HEK293 (cell line): ENCODE data around the gene FGFRL1.

Source experiments
- CTCF ChIA-PET: fragments of 350-600 bp; formaldehyde crosslinking; extraction: SDS; loops from one replicate; lab custom pipeline; 2021; ENCODE audit warnings: antibody characterized with exemption; lab: Yijun Ruan, JAX
- POLR2A ChIA-PET: fragments of 300-600 bp; formaldehyde crosslinking; extraction: SDS; loops from one replicate; lab custom pipeline; 2020; ENCODE audit warnings: antibody characterized with exemption, inconsistent platforms; lab: Yijun Ruan, JAX
- H3K27ac ChIP-seq: fragments of 200-500 bp; sonication (Bioruptor generic); 2 replicates; pipeline ENCODE4 v1.5.1; 2014; ENCODE audit warnings: low read depth, low read length, control low read depth, inconsistent platforms; ENCODE audit errors: extremely low read depth
- H3K36me3 ChIP-seq, 2 experiments: fragments of 200-500 bp in 1 of 2; sonication (Bioruptor generic) in 1 of 2; 1 replicate in 1 of 2; 2 replicates in 1 of 2; pipeline ENCODE4 v1.5.1; 2014 to 2017; ENCODE audit warnings: inconsistent platforms in 2 of 2, low read length in 2 of 2; ENCODE audit not compliant: control insufficient read depth in 2 of 2, insufficient read depth in 1 of 2
- H3K4me1 ChIP-seq: fragments of 200-500 bp; sonication (Bioruptor generic); 2 replicates; pipeline ENCODE4 v1.5.1; 2014; ENCODE audit warnings: mild to moderate bottlenecking, low read length, inconsistent platforms; ENCODE audit not compliant: control insufficient read depth, insufficient read depth
- H3K4me3 ChIP-seq: 2 replicates; pipeline ENCODE4 v1.5.1; 2011; ENCODE audit warnings: low read depth, mild to moderate bottlenecking, control low read depth, low read length, moderate library complexity
- H3K9me3 ChIP-seq: fragments of 200-500 bp; sonication (Bioruptor generic); 2 replicates; pipeline ENCODE4 v1.5.1; 2014; ENCODE audit warnings: low read depth, low read length, inconsistent platforms; ENCODE audit not compliant: control insufficient read depth, insufficient read depth
- GLIS1 ChIP-seq: fragments of 450-650 bp; formaldehyde crosslinking; IDR thresholded peaks from 2 replicates; pipeline ENCODE4 v1.5.1; 2016; ENCODE audit warnings: missing biosample characterization, missing genetic modification characterization
- KLF16 ChIP-seq: fragments of 450-650 bp; formaldehyde crosslinking; IDR thresholded peaks from 2 replicates; pipeline ENCODE4 v1.5.1; 2017; ENCODE audit warnings: missing biosample characterization, missing genetic modification characterization
- KLF8 ChIP-seq: fragments of 450-650 bp; formaldehyde crosslinking; IDR thresholded peaks from 2 replicates; pipeline ENCODE4 v1.5.1; 2016; ENCODE audit warnings: missing biosample characterization, missing genetic modification characterization
- REPIN1 ChIP-seq: fragments of 450-650 bp; formaldehyde crosslinking; IDR thresholded peaks from 2 replicates; pipeline ENCODE4 v1.5.1; 2017; ENCODE audit warnings: missing biosample characterization, missing genetic modification characterization, low read depth
- WT1 ChIP-seq: fragments of 450-650 bp; formaldehyde crosslinking; IDR thresholded peaks from 2 replicates; pipeline ENCODE4 v1.5.1; 2016; ENCODE audit warnings: missing biosample characterization, missing genetic modification characterization
- ZBTB17 ChIP-seq: fragments of 450-650 bp; formaldehyde crosslinking; IDR thresholded peaks from 2 replicates; pipeline ENCODE4 v1.5.1; 2016; ENCODE audit warnings: missing biosample characterization, missing genetic modification characterization
- ZNF114 ChIP-seq: fragments of 450-650 bp; formaldehyde crosslinking; IDR thresholded peaks from 2 replicates; pipeline ENCODE4 v1.5.0; 2017; ENCODE audit warnings: missing biosample characterization, missing genetic modification characterization
- ZNF146 ChIP-seq: fragments of 450-650 bp; formaldehyde crosslinking; IDR thresholded peaks from 2 replicates; pipeline ENCODE4 v1.5.1; 2016; ENCODE audit warnings: missing biosample characterization, missing genetic modification characterization
- ZNF423 ChIP-seq: fragments of 450-650 bp; formaldehyde crosslinking; IDR thresholded peaks from 2 replicates; pipeline ENCODE4 v1.5.1; 2016; ENCODE audit warnings: missing biosample characterization, missing genetic modification characterization
- ZNF529 ChIP-seq: fragments of 450-650 bp; formaldehyde crosslinking; IDR thresholded peaks from 2 replicates; pipeline ENCODE4 v1.5.1; 2017; ENCODE audit warnings: missing genetic modification characterization, missing biosample characterization; ENCODE audit not compliant: insufficient replicate concordance
- ZNF623 ChIP-seq: fragments of 450-650 bp; formaldehyde crosslinking; IDR thresholded peaks from 2 replicates; pipeline ENCODE4 v1.5.1; 2016; ENCODE audit warnings: missing biosample characterization, missing genetic modification characterization
- ZSCAN16 ChIP-seq: fragments of 450-650 bp; formaldehyde crosslinking; IDR thresholded peaks from 2 replicates; pipeline ENCODE4 v1.5.1; 2016; ENCODE audit warnings: missing biosample characterization, missing genetic modification characterization
- TF ChIP-seq, protein P1 (sequence below): fragments of 450-650 bp; formaldehyde crosslinking; IDR thresholded peaks from 2 replicates; pipeline ENCODE4 v1.5.1; 2016; ENCODE audit warnings: missing biosample characterization, missing genetic modification characterization
- TF ChIP-seq, protein P2 (sequence below): fragments of 450-650 bp; formaldehyde crosslinking; IDR thresholded peaks from 2 replicates; pipeline ENCODE4 v1.5.1; 2017; ENCODE audit warnings: missing biosample characterization, missing genetic modification characterization
- TF ChIP-seq, protein P3 (sequence below): fragments of 450-650 bp; formaldehyde crosslinking; IDR thresholded peaks from 2 replicates; pipeline ENCODE4 v1.5.1; 2016; ENCODE audit warnings: missing biosample characterization, missing genetic modification characterization
- TF ChIP-seq, protein P4 (sequence below): fragments of 450-650 bp; formaldehyde crosslinking; conservative IDR thresholded peaks from 2 replicates; pipeline ENCODE4 v1.5.1; 2016; ENCODE audit warnings: low read depth, missing biosample characterization, missing genetic modification characterization

The FGFRL1 gene

DNA sequence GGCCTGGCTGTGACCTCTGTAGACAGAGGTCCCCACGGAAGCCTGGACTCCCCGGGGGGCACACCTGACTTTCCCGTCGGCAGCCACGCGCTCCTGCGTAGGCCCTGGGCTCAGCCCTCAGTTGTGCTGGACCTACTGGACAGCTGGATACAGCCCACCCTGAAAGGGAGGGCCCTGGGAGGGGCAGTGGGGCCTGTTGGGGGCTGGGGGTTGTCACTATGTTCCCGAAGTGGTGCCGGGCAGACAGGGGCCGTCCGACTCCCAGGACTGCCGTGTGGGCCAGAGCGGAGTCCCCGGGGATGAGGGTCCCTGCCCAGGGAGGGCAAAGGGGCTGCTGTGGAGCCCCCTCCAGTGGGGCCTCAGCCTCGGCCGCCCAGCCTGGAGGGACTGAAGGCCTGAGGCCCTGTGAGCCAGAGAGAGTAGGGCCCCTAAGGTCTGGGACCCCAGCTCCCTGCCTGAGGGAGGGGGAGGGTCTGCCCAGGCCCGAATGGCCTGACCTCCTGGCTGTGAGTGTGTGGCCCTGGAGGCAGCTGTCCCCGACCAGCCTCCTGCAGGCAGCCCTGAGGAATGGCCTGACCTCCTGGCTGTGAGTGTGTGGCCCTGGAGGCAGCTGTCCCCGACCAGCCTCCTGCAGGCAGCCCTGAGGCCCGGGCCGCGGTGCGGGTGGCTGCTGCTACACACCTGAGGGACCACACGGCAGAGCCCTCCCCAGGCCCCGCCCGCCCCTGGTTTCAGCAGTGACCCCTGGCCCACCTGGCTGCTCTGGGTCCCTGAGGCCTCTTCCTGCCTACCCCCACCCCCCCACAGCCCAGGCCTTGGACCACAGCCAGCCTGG lies 25.8 kb downstream of the FGFRL1 start (continued):
- TF ChIP-seq, protein P1, sequence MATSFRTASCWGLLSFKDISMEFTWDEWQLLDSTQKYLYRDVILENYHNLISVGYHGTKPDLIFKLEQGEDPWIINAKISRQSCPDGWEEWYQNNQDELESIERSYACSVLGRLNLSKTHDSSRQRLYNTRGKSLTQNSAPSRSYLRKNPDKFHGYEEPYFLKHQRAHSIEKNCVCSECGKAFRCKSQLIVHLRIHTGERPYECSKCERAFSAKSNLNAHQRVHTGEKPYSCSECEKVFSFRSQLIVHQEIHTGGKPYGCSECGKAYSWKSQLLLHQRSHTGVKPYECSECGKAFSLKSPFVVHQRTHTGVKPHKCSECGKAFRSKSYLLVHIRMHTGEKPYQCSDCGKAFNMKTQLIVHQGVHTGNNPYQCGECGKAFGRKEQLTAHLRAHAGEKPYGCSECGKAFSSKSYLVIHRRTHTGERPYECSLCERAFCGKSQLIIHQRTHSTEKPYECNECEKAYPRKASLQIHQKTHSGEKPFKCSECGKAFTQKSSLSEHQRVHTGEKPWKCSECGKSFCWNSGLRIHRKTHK = no peak
- no peak for TF ChIP-seq KLF8 (tag by site-specific recombination)
- TF ChIP-seq WT1 (tag by site-specific recombination) = no peak
- TF ChIP-seq ZBTB17 (tag by site-specific recombination) = no peak
- no peak for TF ChIP-seq ZNF423
- no peak for TF ChIP-seq ZNF529 (tag by site-specific recombination)
- TF ChIP-seq KLF16 = no peak
- TF ChIP-seq ZSCAN16 = no peak

DNA sequence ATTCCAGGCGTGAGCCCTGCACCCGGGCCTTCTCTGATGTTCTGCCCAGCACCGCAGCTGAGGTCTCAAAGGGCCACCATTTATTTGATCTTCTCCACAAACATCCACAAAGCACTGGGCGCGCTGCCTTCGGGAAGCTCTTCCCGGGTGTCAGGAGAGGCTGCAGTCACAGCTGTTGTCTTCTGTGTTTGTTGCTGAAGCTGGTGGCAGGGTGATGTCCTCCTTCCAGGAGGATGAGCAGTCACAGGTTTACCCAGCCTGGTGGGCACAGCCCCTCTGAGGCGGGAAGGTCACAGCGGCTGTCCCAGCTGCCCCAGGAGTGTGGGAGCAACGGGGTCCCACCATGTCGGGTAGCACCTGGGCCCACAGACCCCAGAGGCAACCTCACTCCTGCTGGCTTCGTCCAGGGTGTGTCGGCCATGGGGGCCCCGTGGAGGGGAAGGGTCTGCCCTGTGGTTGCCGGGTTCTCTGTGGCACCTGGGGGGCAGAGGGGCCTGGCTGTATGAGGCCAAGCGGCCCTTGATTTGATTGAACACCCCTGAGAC lies 27.6 kb downstream of the FGFRL1 start:
- ChIA-PET CTCF (no interaction called here), POLR2A (no interaction called here)
- Histone ChIP-seq H3K4me1 (no peaks in the 10 kb centered on the region; the same call in 1 of the 2 replicates), H3K4me3 (no peak overlapping the region), H3K36me3 (no peaks in the 10 kb centered on the region), H3K9me3 (no peaks in the 10 kb centered on the region), H3K27ac (no peak overlapping the region)
- TF ChIP-seq ZNF146 (tag by site-specific recombination) = no peak
- TF ChIP-seq ZNF114 (tag by site-specific recombination) = no peak
- no peak for TF ChIP-seq GLIS1 (tag by site-specific recombination)
- TF ChIP-seq, protein P2, sequence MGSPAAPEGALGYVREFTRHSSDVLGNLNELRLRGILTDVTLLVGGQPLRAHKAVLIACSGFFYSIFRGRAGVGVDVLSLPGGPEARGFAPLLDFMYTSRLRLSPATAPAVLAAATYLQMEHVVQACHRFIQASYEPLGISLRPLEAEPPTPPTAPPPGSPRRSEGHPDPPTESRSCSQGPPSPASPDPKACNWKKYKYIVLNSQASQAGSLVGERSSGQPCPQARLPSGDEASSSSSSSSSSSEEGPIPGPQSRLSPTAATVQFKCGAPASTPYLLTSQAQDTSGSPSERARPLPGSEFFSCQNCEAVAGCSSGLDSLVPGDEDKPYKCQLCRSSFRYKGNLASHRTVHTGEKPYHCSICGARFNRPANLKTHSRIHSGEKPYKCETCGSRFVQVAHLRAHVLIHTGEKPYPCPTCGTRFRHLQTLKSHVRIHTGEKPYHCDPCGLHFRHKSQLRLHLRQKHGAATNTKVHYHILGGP = no peak
- TF ChIP-seq REPIN1 (tag by site-specific recombination) = no peak
- TF ChIP-seq, protein P3, sequence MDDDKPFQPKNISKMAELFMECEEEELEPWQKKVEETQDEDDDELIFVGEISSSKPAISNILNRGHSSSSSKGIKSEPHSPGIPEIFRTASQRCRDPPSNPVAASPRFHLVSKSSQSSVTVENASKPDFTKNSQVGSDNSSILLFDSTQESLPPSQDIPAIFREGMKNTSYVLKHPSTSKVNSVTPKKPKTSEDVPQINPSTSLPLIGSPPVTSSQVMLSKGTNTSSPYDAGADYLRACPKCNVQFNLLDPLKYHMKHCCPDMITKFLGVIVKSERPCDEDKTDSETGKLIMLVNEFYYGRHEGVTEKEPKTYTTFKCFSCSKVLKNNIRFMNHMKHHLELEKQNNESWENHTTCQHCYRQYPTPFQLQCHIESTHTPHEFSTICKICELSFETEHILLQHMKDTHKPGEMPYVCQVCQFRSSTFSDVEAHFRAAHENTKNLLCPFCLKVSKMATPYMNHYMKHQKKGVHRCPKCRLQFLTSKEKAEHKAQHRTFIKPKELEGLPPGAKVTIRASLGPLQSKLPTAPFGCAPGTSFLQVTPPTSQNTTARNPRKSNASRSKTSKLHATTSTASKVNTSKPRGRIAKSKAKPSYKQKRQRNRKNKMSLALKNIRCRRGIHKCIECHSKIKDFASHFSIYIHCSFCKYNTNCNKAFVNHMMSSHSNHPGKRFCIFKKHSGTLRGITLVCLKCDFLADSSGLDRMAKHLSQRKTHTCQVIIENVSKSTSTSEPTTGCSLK = no peak
- no peak for TF ChIP-seq ZNF623 (tag by site-specific recombination)
- TF ChIP-seq, protein P4, sequence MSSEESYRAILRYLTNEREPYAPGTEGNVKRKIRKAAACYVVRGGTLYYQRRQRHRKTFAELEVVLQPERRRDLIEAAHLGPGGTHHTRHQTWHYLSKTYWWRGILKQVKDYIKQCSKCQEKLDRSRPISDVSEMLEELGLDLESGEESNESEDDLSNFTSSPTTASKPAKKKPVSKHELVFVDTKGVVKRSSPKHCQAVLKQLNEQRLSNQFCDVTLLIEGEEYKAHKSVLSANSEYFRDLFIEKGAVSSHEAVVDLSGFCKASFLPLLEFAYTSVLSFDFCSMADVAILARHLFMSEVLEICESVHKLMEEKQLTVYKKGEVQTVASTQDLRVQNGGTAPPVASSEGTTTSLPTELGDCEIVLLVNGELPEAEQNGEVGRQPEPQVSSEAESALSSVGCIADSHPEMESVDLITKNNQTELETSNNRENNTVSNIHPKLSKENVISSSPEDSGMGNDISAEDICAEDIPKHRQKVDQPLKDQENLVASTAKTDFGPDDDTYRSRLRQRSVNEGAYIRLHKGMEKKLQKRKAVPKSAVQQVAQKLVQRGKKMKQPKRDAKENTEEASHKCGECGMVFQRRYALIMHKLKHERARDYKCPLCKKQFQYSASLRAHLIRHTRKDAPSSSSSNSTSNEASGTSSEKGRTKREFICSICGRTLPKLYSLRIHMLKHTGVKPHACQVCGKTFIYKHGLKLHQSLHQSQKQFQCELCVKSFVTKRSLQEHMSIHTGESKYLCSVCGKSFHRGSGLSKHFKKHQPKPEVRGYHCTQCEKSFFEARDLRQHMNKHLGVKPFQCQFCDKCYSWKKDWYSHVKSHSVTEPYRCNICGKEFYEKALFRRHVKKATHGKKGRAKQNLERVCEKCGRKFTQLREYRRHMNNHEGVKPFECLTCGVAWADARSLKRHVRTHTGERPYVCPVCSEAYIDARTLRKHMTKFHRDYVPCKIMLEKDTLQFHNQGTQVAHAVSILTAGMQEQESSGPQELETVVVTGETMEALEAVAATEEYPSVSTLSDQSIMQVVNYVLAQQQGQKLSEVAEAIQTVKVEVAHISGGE = no peak
